A549 (cell line): ENCODE measurements around the gene LDLRAD1.

ENCODE experiments used
- CBX2 ChIP-seq: fragments of 200-600 bp; sonication (generic); IDR thresholded peaks from 2 replicates; pipeline ENCODE4 v1.6.1; 2016; ENCODE audit warnings: low read depth, mild to moderate bottlenecking, borderline replicate concordance
- EP300 ChIP-seq, 2 experiments: fragments of >200 bp; sonication (Bioruptor Twin); formaldehyde crosslinking; IDR thresholded peaks; 2 replicates in 1 of 2; 3 replicates in 1 of 2; pipeline ENCODE4 v1.6.1; 2016 to 2017
- ESRRA ChIP-seq: fragments of 150-350 bp; IDR thresholded peaks from 2 replicates; pipeline ENCODE4 v1.6.1; 2014; ENCODE audit warnings: mild to moderate bottlenecking, low read length, borderline replicate concordance
- JUN ChIP-seq, 2 experiments: fragments of >200 bp; sonication (Bioruptor Twin); formaldehyde crosslinking; IDR thresholded peaks; 2 replicates in 1 of 2; 3 replicates in 1 of 2; pipeline ENCODE4 v1.6.1; 2016 to 2017
- JUNB ChIP-seq: fragments of >200 bp; sonication (Bioruptor Twin); formaldehyde crosslinking; IDR thresholded peaks from 2 replicates; pipeline ENCODE4 v1.6.1; 2016
- KDM1A ChIP-seq: fragments of 200-600 bp; sonication (generic); IDR thresholded peaks from 2 replicates; pipeline ENCODE4 v1.6.1; 2016; ENCODE audit warnings: low read depth, mild to moderate bottlenecking
- MAZ ChIP-seq: fragments of 150-350 bp; IDR thresholded peaks from 2 replicates; pipeline ENCODE4 v1.6.1; 2014; ENCODE audit warnings: antibody characterized with exemption, low read depth, low read length, borderline replicate concordance
- MYC ChIP-seq: IDR thresholded peaks from 2 replicates; pipeline ENCODE4 v1.6.1; 2012; ENCODE audit warnings: mild to moderate bottlenecking, inconsistent platforms, low read length, improper control_type of control experiment, borderline replicate concordance
- NPAS2 ChIP-seq: fragments of 250-450 bp; sonication (Bioruptor Pico); IDR thresholded peaks from 2 replicates; pipeline ENCODE4 v1.8.0; 2022; ENCODE audit warnings: mild to moderate bottlenecking, moderate library complexity, borderline replicate concordance
- RCOR1 ChIP-seq: fragments of 150-350 bp; IDR thresholded peaks from 2 replicates; pipeline ENCODE4 v1.6.1; 2014; ENCODE audit warnings: antibody characterized with exemption, low read length, low read depth
- RNF2 ChIP-seq: fragments of 200-600 bp; sonication (generic); IDR thresholded peaks from 2 replicates; pipeline ENCODE4 v1.6.1; 2016; ENCODE audit warnings: low read depth, mild to moderate bottlenecking, antibody characterized with exemption, moderate library complexity, borderline replicate concordance
- TF ChIP-seq, protein P1 (sequence below): fragments of >200 bp; sonication (Bioruptor Twin); formaldehyde crosslinking; IDR thresholded peaks from 3 replicates; pipeline ENCODE4 v1.5.1; 2016

- TF ChIP-seq EP300 (IDR thresholded peaks at IDR 0.05) (no peak), CBX2 (no peak), MAZ (no peak), MYC (no peak), NPAS2 (CRISPR knock-in tag) (no peak), ESRRA (no peak), JUNB (no peak), RCOR1 (no peak), RNF2 (no peak), KDM1A (no peak), JUN (IDR thresholded peaks at IDR 0.05) (no peak)
- TF ChIP-seq, protein P1, sequence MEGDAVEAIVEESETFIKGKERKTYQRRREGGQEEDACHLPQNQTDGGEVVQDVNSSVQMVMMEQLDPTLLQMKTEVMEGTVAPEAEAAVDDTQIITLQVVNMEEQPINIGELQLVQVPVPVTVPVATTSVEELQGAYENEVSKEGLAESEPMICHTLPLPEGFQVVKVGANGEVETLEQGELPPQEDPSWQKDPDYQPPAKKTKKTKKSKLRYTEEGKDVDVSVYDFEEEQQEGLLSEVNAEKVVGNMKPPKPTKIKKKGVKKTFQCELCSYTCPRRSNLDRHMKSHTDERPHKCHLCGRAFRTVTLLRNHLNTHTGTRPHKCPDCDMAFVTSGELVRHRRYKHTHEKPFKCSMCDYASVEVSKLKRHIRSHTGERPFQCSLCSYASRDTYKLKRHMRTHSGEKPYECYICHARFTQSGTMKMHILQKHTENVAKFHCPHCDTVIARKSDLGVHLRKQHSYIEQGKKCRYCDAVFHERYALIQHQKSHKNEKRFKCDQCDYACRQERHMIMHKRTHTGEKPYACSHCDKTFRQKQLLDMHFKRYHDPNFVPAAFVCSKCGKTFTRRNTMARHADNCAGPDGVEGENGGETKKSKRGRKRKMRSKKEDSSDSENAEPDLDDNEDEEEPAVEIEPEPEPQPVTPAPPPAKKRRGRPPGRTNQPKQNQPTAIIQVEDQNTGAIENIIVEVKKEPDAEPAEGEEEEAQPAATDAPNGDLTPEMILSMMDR, result no peak
These were observed 11.5 kb downstream of the LDLRAD1 start for GRCh38 chr1:54006508-54006907.
